ENCODE data around the gene ZDHHC11B. TPM values are rescaled to one million over a fixed set of nuclear protein-coding genes. Genes with fewer than 3 reads are reported as not detected.

The ZDHHC11B gene
- total and polyA plus RNA-seq, 3 donors from 2014 or later = 3.0 to 9.0 (median 4.6) TPM

DNA sequence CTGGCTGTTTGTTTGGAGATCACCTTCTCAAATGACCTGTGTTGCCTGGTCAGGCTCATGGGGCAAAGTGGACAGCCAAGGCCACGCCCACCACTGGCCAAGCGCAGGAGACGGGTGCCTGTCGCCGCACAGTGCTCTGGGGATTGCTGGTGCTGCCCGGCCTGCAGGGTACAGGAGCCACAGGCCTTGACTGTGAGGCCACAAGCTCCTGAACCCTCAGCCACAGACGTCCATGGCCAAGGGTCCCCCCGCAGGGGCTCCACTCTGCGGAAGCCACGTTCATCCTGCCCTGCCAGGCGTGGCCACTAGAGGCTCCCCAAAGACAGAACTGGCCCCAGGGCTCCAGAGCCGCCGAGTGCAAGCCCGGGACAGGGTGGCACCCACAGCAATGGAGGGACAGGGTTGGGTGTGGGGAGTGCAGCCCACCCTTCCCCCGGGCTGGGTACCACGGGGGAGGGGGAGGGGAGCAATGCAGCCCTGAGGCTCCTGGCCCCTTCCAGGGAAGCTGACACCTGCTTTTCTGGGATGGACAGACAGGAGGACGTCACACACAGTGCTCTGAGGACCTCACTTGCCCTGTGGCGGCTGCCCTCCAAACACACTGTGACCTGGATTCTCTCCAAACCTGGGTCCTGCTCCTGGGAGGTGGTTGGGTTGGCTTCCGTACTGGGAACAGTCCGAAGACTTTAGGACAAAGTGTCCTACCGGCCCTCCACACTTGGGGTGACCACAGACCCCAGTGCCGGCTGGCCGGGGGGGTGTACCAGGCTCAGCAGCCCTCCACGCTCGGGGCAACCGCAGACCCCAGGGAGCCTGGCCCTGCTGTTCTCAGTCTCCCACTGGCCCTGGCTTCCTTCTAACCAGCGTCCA, 112.8 kb downstream of the ZDHHC11B start:
- Histone ChIP-seq H3K4me1 (peaks cover 32% of the 10 kb centered on the region), H3K27ac (no peak overlapping the region), H3K27me3 (no peaks in the 10 kb centered on the region), H3K9me3 (no peaks in the 10 kb centered on the region), H3K4me3 (no peak overlapping the region), H3K36me3 (ENCODE audit: low read depth, missing control alignments) (no peaks in the 10 kb centered on the region)
- peak; percentile 72 for DNase-seq
- intact Hi-C loops (cut with DNase I; ENCODE audit: low total_unique reads) = loop anchor here (5.0 kb wide), 1 partner anchor 236 kb away; no protein-coding TSS in a partner anchor
- WGBS, 2 donors = 22 to 33% methylated on average over 1 to 26 of the region's 27 CpGs
- TF ChIP-seq CTCF (IDR thresholded peaks at IDR 0.05) = peak; percentile 58 to 83 (median 74)
- no peak for TF ChIP-seq POLR2A (IDR thresholded peaks at IDR 0.05)

- Histone ChIP-seq H3K27ac (no peak overlapping the region), H3K4me3 (no peak overlapping the region), H3K4me1 (peaks cover 32% of the 10 kb centered on the region), H3K27me3 (no peaks in the 10 kb centered on the region), H3K9me3 (no peaks in the 10 kb centered on the region), H3K36me3 (ENCODE audit: low read depth, missing control alignments) (no peaks in the 10 kb centered on the region)
- DNase-seq = no peak
- TF ChIP-seq CTCF (IDR thresholded peaks at IDR 0.05) = no peak
- TF ChIP-seq POLR2A (IDR thresholded peaks at IDR 0.05) = no peak
- intact Hi-C loops (cut with DNase I; ENCODE audit: low total_unique reads) = loop anchor here (5.0 kb wide), 1 partner anchor 237 kb away; no protein-coding TSS in a partner anchor
- WGBS, 2 donors = 62 to 84% methylated on average over 10 to 28 of the region's 33 CpGs
Observed at GRCh38 chr5:670396-671270, 113.9 kb downstream of the ZDHHC11B start.

DNA sequence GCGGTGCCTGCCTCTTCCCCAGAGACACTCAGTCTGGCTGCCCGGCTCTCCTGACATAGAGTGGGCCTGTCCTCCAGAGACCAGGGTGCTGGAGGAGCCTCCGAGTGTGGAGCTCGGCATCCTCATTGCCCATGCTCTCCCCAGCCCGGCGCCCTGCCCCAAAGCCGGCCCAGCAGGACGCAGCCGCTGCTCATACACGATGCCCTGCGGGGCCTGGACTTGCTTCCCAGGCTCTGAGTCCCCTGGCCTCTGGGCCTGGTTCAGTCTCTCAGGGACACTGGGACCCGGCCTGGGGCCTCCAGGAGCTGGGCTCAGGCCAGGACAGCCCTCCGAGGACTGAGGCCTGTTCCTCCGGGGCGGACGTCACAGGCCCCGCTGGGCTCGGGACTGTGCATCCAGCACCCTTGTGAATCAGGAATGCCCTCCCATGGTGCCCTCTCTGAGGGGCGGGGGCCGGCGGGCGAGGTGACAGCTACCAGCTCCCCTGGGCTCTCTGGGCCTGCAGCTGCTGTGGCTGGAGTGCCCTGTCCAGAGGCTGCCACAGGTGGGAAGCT, 114.6 kb downstream of the ZDHHC11B start:
- Histone ChIP-seq H3K4me1 (peaks cover 32% of the 10 kb centered on the region), H3K36me3 (ENCODE audit: low read depth, missing control alignments) (no peaks in the 10 kb centered on the region), H3K4me3 (no peak overlapping the region), H3K27me3 (no peaks in the 10 kb centered on the region), H3K9me3 (no peaks in the 10 kb centered on the region), H3K27ac (no peak overlapping the region)
- intact Hi-C loops (cut with DNase I; ENCODE audit: low total_unique reads) = loop anchor here (5.0 kb wide), 1 partner anchor 237 kb away; no protein-coding TSS in a partner anchor
- 82 to 92% methylated on average over 9 to 22 of the region's 22 CpGs for WGBS, 2 donors
- TF ChIP-seq CTCF (IDR thresholded peaks at IDR 0.05) (no peak), POLR2A (IDR thresholded peaks at IDR 0.05) (no peak)
- no peak for DNase-seq

DNA sequence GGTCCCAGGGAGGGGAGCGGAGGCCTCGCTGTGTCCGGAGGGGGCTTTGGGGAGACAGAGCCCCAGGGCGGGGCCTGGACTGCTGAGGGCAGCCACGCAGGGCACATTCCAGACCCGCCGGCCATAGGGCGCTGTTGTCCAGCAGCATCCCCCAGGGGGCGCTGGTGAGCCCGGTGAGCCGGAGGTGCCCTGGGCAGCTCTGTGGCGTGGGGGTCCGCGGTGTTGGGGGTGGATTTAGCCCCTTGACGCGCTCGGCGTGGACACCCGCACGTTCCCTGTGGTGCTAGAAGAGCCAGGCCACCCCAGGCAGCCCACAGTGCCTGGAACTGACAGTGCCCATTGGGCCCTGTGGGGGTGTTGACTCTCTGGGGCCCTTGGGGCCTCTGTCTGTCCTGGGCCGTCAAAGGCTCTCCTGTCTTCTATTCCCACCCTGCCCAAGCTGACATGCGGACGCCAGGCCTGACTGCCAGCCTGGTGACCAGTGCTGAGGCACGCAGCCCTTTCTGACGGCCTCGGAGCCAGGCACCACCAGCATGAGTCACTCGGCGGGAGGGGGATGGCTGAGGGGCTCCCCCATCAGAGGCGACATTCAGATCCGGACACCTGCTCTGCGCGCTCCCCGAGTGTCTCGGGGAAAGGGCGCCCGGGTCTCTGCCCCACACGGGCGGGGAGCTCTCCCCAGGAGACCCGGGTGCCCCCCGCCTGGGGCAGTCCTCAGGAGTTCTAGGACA, 115.3 kb downstream of the ZDHHC11B start:
- intact Hi-C loops (cut with DNase I; ENCODE audit: low total_unique reads) = no loop called here
- 73 to 87% methylated on average over 17 to 36 of the region's 40 CpGs for WGBS, 2 donors
- TF ChIP-seq POLR2A (IDR thresholded peaks at IDR 0.05) = no peak
- peak; percentile 20 to 63 (median 29) for TF ChIP-seq CTCF (IDR thresholded peaks at IDR 0.05)
- no peak overlapping the region for H3K4me3 ChIP-seq
- DNase-seq = no peak
- H3K4me1 ChIP-seq = peaks cover 27% of the 10 kb centered on the region
- H3K36me3 ChIP-seq (ENCODE audit: low read depth, missing control alignments) = no peaks in the 10 kb centered on the region
- H3K9me3 ChIP-seq = no peaks in the 10 kb centered on the region
- no peak overlapping the region for H3K27ac ChIP-seq
- no peaks in the 10 kb centered on the region for H3K27me3 ChIP-seq
